ENCODE measurements around the gene GPR162.

GRCh38 chr12:6825398-6826124 lies 3.9 kb downstream of the GPR162 start:
- TF ChIP-seq CTCF (IDR thresholded peaks at IDR 0.05 in 2 of 3, conservative IDR thresholded peaks at IDR 0.05 in 1 of 3; ENCODE audit: control insufficient read depth in 2 of 3, extremely low read depth in 1 of 3, insufficient read depth in 1 of 3, low read depth in 3 of 3, low read length in 3 of 3), result peak; percentile 90 to 96 (median 92)
- no peak for TF ChIP-seq CREB1 (IDR thresholded peaks at IDR 0.05; ENCODE audit: low read depth)
- no peak for TF ChIP-seq ETV6 (conservative IDR thresholded peaks at IDR 0.05 in 1 of 2, IDR thresholded peaks at IDR 0.05 in 1 of 2; ENCODE audit: borderline replicate concordance in 1 of 2, low read depth in 1 of 2)
- TF ChIP-seq ELK1 (IDR thresholded peaks at IDR 0.05; ENCODE audit: low read depth, low read length), result no peak
- no peak for TF ChIP-seq EGR1 (IDR thresholded peaks at IDR 0.05; ENCODE audit: borderline replicate concordance in 1 of 2, low read depth in 2 of 2, low read length in 2 of 2)
- no peak for TF ChIP-seq EP300 (IDR thresholded peaks at IDR 0.05; ENCODE audit: borderline replicate concordance in 1 of 2, control insufficient read depth in 1 of 2, low read depth in 2 of 2, low read length in 2 of 2)
- TF ChIP-seq FOXK2 (IDR thresholded peaks at IDR 0.05), result no peak
- TF ChIP-seq POLR2AphosphoS5 (IDR thresholded peaks at IDR 0.05; ENCODE audit: low read length), result no peak
- no peak for TF ChIP-seq NRF1 (conservative IDR thresholded peaks at IDR 0.05; ENCODE audit: low read depth, low read length)
- no peak for TF ChIP-seq MYC (IDR thresholded peaks at IDR 0.05; ENCODE audit: insufficient read depth, insufficient read length, insufficient replicate concordance, low read length, severe bottlenecking)
- TF ChIP-seq CREM (IDR thresholded peaks at IDR 0.05; ENCODE audit: low read depth), result no peak
- peak; percentile 86 for TF ChIP-seq RAD21 (IDR thresholded peaks at IDR 0.05; ENCODE audit: insufficient read depth, low read depth, low read length)
- no peak for TF ChIP-seq FOXM1 (IDR thresholded peaks at IDR 0.05; ENCODE audit: low read depth, low read length)
- TF ChIP-seq MXI1 (IDR thresholded peaks at IDR 0.05; ENCODE audit: low read depth, low read length), result no peak

Measured in GM12878 (cell line).